Measurements from ENCODE around the gene ASPSCR1. TPM values are rescaled to one million over a fixed set of nuclear protein-coding genes. Genes with fewer than 3 reads are reported as not detected.

The ASPSCR1 gene
- total and polyA plus RNA-seq, 10 donors, result 20.2 to 58.8 (median 33.5) TPM

GRCh38 chr17:82023447-82024241 lies 46.2 kb downstream of the ASPSCR1 start:
- Histone ChIP-seq H3K27me3 (replicated peaks in 1 of 7) (no peaks in the 10 kb centered on the region), H3K9me3 (no peaks in the 10 kb centered on the region), H3K36me3 (peaks cover 0 to 40% (median 4%) of the 10 kb centered on the region in 6 donors), H3K4me3 (peak overlapping the region; percentile 75 to 99 (median 88)), H3K4me1 (peaks cover 25 to 55% (median 36%) of the 10 kb centered on the region in 6 donors), H3K27ac (peak overlapping the region in 5 of 8 donors; percentile 39 to 88 (median 63))
- intact Hi-C loops (cut with DNase I; ENCODE audit: low total_unique reads), result loop anchor here (5.0 kb wide), 1 partner anchor 66 kb away; no protein-coding TSS in a partner anchor
- TF ChIP-seq POLR2A (IDR thresholded peaks at IDR 0.05) (no peak), CTCF (IDR thresholded peaks at IDR 0.05 in 8 of 11, conservative IDR thresholded peaks at IDR 0.05 in 3 of 11) (no peak), POLR2AphosphoS5 (IDR thresholded peaks at IDR 0.05) (no peak)
- WGBS, 5 donors, result 4 to 22% (median 6%) methylated on average over 14 to 55 of the region's 55 CpGs
- DNase-seq, result no peak

GRCh38 chr17:82024859-82025258 lies 47.4 kb downstream of the ASPSCR1 start:
- Histone ChIP-seq H3K4me1 (peaks cover 25 to 55% (median 36%) of the 10 kb centered on the region in 6 donors), H3K9me3 (no peaks in the 10 kb centered on the region), H3K4me3 (peak overlapping the region in 1 of 8 donors; percentile 99), H3K27me3 (replicated peaks in 1 of 7) (peaks cover 0 to 2% (median 0%) of the 10 kb centered on the region in 7 donors), H3K36me3 (peaks cover 0 to 40% (median 3%) of the 10 kb centered on the region in 6 donors), H3K27ac (no peak overlapping the region)
- TF ChIP-seq POLR2AphosphoS5 (IDR thresholded peaks at IDR 0.05) (no peak), CTCF (IDR thresholded peaks at IDR 0.05 in 8 of 11, conservative IDR thresholded peaks at IDR 0.05 in 3 of 11) (no peak), POLR2A (IDR thresholded peaks at IDR 0.05) (no peak)
- no peak for DNase-seq
- intact Hi-C loops (cut with DNase I; ENCODE audit: low total_unique reads), result loop anchor here (5.0 kb wide), 1 partner anchor 68 kb away; no protein-coding TSS in a partner anchor
- WGBS, 5 donors, result 94 to 98% (median 95%) methylated on average over 14 to 17 of the region's 17 CpGs

GRCh38 chr17:82025401-82026107 lies 48.1 kb downstream of the ASPSCR1 start:
- intact Hi-C loops (cut with DNase I; ENCODE audit: low total_unique reads), result no loop called here

More at GRCh38 chr17:82025401-82026107, 48.1 kb downstream of the ASPSCR1 start:
- Histone ChIP-seq H3K36me3 (peaks cover 0 to 40% (median 3%) of the 10 kb centered on the region in 6 donors), H3K4me3 (no peak overlapping the region), H3K9me3 (no peaks in the 10 kb centered on the region), H3K27ac (no peak overlapping the region), H3K4me1 (peaks cover 32 to 55% (median 41%) of the 10 kb centered on the region in 6 donors), H3K27me3 (replicated peaks in 1 of 7) (peaks cover 0 to 7% (median 0%) of the 10 kb centered on the region in 7 donors)
- WGBS, 5 donors, result 93 to 96% (median 95%) methylated on average over 23 to 25 of the region's 25 CpGs
- TF ChIP-seq POLR2A (IDR thresholded peaks at IDR 0.05) (no peak), POLR2AphosphoS5 (IDR thresholded peaks at IDR 0.05) (no peak), CTCF (IDR thresholded peaks at IDR 0.05 in 8 of 11, conservative IDR thresholded peaks at IDR 0.05 in 3 of 11) (no peak)
- DNase-seq, result no peak

Measured in spleen (tissue), 11 donors.